LNCaP clone FGC (cell line): ENCODE data around the gene GJC2.
"Not testable (repeated sequence)": the region's sequence is repeated elsewhere in the genome, so short reads cannot be mapped to it uniquely, and the experiment has no call there.

Source experiments
- DNase-seq: peaks from one replicate; pipeline ENCODE4 v3.0.0-alpha.2; 2011; ENCODE audit warnings: low read depth
- H3K4me3 ChIP-seq: 2 replicates; pipeline ENCODE4 v1.5.1; 2011; ENCODE audit warnings: mild to moderate bottlenecking, low read depth, low read length, control low read depth
- TF ChIP-seq, protein P1 (sequence below): IDR thresholded peaks from 2 replicates; pipeline ENCODE4 v1.5.1; 2012; ENCODE audit warnings: mild to moderate bottlenecking; ENCODE audit not compliant: control insufficient read depth, insufficient read depth; ENCODE audit errors: extremely low read depth

GJC2 gene

DNA sequence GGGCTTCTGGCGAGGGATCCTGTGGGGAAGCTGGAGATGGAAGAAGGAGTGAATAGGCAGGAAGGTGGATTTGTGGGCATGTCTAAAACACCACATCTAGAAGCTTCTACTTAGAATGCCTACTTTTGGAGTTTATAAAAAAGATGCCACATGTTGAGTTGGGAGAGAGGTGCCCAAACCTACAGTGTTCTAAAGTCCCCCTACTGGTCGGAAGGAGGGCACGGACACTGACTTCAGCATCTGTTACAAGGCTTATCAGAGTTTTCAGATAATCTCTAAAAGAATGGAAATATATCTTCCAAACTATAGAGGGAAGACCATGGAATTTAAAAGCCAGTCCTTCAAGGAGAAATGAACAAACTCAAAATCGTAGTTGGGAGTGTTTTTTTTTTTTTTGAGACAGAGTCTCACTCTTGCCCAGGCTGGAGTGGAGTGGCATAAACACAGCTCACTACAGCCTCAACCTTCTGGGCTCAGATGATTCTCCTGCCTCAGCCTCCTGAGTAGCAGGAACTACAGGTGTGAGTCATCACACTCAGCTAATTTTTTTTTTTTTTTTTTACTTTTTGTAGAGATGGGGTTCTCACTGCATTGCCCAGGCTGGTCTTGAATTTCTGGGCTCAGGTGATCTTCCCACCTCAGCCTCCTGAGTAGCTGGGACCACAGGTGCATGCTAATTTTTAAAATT is 30.7 kb downstream of the GJC2 start:
- TF ChIP-seq, protein P1, sequence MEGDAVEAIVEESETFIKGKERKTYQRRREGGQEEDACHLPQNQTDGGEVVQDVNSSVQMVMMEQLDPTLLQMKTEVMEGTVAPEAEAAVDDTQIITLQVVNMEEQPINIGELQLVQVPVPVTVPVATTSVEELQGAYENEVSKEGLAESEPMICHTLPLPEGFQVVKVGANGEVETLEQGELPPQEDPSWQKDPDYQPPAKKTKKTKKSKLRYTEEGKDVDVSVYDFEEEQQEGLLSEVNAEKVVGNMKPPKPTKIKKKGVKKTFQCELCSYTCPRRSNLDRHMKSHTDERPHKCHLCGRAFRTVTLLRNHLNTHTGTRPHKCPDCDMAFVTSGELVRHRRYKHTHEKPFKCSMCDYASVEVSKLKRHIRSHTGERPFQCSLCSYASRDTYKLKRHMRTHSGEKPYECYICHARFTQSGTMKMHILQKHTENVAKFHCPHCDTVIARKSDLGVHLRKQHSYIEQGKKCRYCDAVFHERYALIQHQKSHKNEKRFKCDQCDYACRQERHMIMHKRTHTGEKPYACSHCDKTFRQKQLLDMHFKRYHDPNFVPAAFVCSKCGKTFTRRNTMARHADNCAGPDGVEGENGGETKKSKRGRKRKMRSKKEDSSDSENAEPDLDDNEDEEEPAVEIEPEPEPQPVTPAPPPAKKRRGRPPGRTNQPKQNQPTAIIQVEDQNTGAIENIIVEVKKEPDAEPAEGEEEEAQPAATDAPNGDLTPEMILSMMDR: no peak
- no peak for DNase-seq

DNA sequence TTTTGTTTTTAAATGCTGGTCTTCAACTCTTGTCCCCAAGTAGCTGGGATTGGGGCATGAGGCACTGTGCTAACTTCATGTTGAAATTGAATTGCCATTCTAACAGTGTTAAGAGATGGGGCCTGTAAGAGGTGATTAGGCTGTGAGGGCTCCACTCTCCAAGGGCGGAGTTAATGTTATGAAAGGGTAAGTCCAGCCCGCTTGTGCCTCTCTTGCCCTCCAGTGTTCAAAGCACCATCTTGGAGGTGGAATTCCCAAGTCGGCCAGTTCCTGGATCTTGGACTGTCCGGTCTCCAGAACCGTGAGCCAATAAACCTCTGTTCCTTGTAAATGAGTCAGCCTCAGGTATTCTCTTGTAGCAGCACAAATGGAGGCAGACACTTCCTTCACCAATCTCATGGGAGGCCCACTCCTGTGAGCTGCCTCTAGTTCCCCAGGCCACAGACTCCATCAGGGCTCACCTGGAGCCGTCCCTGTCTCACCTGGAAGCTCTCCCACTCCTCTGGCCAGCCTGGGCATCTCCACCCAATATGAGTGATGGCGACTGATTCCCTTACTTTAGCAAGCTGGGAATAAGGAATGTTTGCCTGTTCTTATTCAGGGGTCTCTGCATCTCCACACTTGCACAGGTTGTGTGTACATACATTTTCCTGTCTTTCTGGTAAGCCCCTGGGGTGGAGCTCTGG is 31.4 kb downstream of the GJC2 start:
- TF ChIP-seq, protein P1: no peak
- no peak overlapping the region for H3K4me3 ChIP-seq

More for the DNA sequence above, 30.7 kb downstream of the GJC2 start:
- H3K4me3 ChIP-seq: no peak overlapping the region

DNA sequence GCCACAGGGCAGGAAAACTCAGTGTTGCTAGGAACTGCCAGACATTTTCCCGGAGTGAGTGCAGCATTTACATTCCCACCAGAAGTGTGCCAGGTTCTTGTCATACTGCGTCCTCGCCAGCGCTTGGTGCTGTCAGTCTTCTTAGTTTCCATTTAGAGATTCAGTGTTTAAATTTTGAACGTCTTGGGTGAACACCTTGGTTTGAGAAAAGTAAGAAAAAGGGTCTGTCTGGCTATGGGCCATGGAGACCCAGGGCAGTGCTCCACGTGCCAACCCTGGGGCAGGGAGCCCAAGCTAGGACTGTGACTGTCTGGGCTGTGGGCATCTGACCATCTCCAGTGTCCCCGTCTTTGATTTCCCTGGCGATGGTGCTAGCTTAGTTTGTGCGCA is 31.9 kb downstream of the GJC2 start:
- TF ChIP-seq, protein P1: no peak
- no peak for DNase-seq
- H3K4me3 ChIP-seq: no peak overlapping the region

More for the DNA sequence above, 31.4 kb downstream of the GJC2 start:
- DNase-seq: no peak

DNA sequence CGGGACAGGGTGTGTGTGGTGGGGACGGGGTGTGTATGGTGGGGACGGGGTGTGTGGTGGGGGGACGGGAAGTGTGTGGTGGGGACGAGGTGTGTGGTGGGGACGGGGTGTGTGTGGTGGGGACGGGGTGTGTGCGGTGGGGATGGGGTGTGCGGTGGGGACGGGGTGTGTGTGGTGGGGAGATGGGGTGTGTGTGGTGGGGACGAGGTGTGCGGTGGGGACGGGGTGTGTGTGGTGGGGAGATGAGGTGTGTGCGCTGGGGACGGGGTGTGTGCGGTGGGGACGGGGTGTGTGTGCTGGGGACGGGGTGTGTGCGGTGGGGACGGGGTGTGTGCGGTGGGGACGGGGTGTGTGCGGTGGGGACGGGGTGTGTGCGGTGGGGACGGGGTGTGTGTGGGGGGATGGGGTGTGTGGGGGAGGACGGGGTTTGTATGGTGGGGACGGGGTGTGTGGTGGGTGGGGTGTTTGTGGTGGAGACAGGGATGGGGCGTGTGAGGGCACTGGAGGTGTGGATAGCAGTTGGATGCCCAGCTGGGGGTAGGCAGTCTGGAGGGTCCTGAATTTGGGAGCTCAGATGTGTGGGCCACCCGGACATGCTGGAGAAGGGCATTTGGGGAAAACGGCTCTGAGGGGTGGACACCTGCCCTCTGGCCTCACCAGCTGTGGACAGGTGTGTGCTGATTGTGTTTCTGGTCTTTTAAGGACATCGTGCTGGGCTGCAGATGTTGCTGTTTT is 32.7 kb downstream of the GJC2 start:
- TF ChIP-seq, protein P1: no peak

DNA sequence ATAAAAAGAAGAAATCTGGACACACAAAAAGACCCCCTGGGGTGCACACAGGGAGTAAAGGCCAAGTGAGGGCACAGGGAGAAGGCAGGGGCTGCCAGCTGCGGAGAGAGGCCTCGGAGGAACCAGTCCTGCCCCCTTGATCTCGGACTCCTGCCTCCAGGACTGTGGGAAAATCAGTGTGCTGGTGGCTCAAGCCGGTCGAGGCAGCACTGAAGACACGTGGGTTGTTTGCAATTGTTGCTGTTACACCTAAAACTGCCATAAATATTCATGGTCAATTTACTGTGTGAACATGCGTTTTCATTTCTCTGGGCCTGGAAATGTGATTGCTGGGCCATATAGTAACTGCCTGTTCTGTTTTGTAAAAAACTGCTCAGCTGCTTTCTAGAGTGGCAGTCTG is 34.4 kb downstream of the GJC2 start:
- H3K4me3 ChIP-seq: no peak overlapping the region
- no peak for DNase-seq
- TF ChIP-seq, protein P1: no peak

More for the DNA sequence above, 32.7 kb downstream of the GJC2 start:
- H3K4me3 ChIP-seq: no peak overlapping the region
- no peak for DNase-seq

DNA sequence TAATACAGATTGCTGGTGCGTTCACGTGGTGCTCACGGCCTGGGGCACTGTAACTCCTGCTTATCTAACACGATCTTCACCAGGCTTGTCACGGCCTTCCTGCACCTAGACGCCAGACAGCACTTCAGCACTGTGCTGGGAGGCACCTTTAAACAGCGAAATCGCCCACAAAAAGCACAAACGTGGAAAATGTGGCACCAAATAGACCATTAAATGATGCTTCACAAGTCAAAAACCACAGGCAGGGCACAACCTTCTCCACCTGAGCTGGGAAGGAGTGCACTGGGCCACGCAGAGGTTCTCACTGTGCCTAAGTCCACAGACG is 35.9 kb downstream of the GJC2 start:
- no peak for DNase-seq
- H3K4me3 ChIP-seq: no peak overlapping the region
- TF ChIP-seq, protein P1: no peak

DNA sequence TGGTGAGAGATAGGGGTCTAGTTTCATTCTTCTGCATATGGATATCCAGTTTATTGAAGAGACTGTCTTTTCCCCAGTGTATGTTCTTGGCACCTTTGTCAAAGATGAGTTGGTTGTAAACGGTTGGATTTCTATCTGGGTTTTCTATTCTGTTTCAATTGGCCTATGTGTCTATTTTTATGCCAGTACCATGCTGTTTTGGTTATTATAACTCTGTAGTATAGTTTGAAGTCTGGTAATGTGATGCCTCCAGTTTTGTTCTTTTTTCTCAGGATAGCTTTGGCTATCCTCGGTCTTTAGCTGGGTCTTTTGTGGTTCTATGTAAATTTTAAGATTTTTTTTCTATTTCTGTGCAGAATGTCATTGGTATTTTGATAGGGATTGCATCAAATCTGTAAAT is 38.5 kb downstream of the GJC2 start:
- not testable (repeated sequence) for H3K4me3 ChIP-seq, DNase-seq
